NCI-H82 treated with DMSO at 0.1 percent for 48 hours (cell line): ENCODE measurements around the gene SULT1A3.
"Not testable (repeated sequence)": the region's sequence is repeated elsewhere in the genome, so short reads cannot be mapped to it uniquely, and the experiment has no call there.

Source experiments
- DNase-seq: peaks from one replicate; lab custom pipeline; 2025; ENCODE audit not compliant: unreplicated experiment; lab: John Stamatoyannopoulos, UW

SULT1A3 gene

GRCh38 chr16:30186782-30187555, 12.1 kb upstream of the SULT1A3 start:
- DNase-seq = no peak

GRCh38 chr16:30187556-30187865, 11.5 kb upstream of the SULT1A3 start:
- DNase-seq = no peak

- no peak for DNase-seq
Measured at GRCh38 chr16:30187971-30188561, 11.0 kb upstream of the SULT1A3 start.

- DNase-seq = not testable (repeated sequence)
Measured at GRCh38 chr16:30191158-30191557, 7.9 kb upstream of the SULT1A3 start.

GRCh38 chr16:30193098-30193497, 6.0 kb upstream of the SULT1A3 start:
- DNase-seq = not testable (repeated sequence)

GRCh38 chr16:30193615-30194014, 5.4 kb upstream of the SULT1A3 start, which contains the start of the genes BOLA2B and SLX1A:
Gene BOLA2B, minus strand, starts transcription at chr16:30193666. Its CDS starts 71 bp downstream, at chr16:30193595.
Gene SLX1A, plus strand, starts transcription at chr16:30193875. Its CDS starts 210 bp downstream, at chr16:30194085.
- not testable (repeated sequence) for DNase-seq

GRCh38 chr16:30194172-30194925, 4.7 kb upstream of the SULT1A3 start:
- DNase-seq = not testable (repeated sequence)

GRCh38 chr16:30197001-30197400, 2.1 kb upstream of the SULT1A3 start:
- DNase-seq = not testable (repeated sequence)

GRCh38 chr16:30199608-30200343, 721 bp downstream of the SULT1A3 start:
- not testable (repeated sequence) for DNase-seq

GRCh38 chr16:30205541-30206236, 6.6 kb downstream of the SULT1A3 start:
- DNase-seq = not testable (repeated sequence)

DNA sequence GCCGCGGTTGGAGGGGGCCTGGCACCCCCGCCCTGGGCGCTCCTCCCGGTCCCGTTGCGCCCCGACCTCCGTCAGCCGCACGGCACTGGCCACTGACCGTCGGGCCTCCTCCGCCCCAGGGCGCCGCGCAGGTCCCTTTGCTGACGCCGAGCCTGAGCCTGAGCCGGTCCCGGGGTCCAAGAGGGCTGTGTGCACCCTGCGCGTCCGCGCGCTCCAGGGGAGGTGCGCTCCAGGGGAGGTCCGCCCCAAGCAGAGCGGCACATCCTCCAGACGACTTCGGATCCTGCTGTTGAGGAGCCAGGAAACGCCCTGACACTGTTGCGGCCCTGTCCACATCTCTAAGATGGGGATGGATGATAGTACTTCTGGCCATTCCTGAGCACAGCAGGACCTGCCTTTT, 7.2 kb downstream of the SULT1A3 start:
- DNase-seq = not testable (repeated sequence)

DNA sequence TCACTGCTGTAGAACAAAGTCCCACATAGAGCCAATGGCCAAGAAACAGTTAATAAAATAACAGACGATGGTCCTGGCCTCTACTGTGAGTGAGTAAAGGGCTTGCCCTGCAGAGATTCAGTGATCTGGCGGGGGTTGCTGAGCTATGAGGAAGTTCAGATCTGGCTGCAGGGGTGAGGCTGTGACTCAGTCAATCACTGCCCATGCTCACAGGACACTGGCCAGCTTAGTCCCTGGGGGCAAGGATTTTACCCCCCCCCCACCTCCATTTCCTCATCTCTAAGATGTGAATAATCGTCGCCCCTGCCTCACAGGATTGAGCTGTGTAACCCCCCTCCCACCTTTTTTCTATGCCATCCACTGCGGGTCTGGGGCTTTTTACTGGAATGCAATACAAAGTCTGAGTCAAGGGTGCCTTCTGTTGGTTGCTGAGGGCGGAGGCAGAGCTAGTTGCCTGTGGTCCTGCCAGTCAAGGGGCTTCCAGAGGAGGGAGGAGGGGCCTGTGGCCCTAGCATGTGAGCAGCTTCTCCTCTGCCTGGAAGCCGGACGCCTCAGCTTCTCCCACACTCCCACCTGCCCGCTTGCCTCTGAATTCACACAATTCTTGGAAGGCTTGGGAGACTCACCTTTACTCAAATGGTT, 8.1 kb downstream of the SULT1A3 start:
- not testable (repeated sequence) for DNase-seq

- DNase-seq = not testable (repeated sequence)
Measured at GRCh38 chr16:30209032-30209431, 10.0 kb downstream of the SULT1A3 start.

- DNase-seq = not testable (repeated sequence)
Measured at GRCh38 chr16:30211414-30211813, 12.4 kb downstream of the SULT1A3 start.

DNA sequence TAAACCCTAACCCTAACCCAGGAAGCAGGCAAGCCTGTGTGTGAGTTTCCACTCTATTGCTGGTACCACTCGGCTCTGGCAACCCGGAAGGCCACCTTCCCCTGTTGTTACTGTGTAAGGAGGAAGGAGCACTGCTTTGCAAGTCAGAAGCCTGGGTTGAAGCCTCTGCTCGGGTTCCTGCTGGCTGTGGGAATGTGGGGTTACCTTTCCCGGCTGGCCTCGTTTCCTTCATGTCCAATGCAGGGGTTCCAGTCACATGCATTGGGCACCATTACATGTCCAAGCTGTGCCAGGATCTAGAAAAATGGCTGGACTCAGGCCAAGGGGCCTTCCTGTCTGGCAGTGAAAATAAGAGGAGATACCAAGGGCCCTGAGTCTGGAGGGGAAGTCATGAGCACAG, 18.0 kb downstream of the SULT1A3 start:
- DNase-seq = not testable (repeated sequence)

DNA sequence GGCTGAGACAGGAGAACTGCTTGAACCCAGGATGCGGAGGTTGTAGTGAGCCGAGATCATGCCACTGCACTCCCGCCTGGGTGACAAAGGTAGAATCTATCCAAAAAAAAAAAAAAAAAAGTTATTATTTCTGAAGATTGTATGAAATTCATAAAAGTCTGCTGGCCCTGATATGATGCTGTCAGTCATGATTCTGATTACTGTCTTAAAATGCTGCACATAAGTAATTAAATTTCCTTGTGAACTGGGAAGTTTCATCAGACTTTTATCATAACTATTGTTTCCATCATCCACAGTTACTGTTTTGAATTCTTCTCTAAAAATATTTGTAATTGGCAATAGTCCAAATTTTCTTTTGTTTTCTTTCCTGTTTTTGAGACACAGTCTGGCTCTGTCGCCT, 49.3 kb downstream of the SULT1A3 start, which contains the start of gene NPIPB13:
Gene NPIPB13 (minus strand): TSS at position 101 of the 400 bp plus-strand sequence. CDS start 2,906 bp downstream, outside the sequence.
- not testable (repeated sequence) for DNase-seq
